Kidney glomerular epithelial cell (primary cell): Measurements from ENCODE around the gene MPRIP.
"Not testable (repeated sequence)": the region's sequence is repeated elsewhere in the genome, so short reads cannot be mapped to it uniquely, and the experiment has no call there.

Source experiments
- DNase-seq: peaks from one replicate; lab custom pipeline; 2025; lab: John Stamatoyannopoulos, UW

Gene MPRIP, protein sequence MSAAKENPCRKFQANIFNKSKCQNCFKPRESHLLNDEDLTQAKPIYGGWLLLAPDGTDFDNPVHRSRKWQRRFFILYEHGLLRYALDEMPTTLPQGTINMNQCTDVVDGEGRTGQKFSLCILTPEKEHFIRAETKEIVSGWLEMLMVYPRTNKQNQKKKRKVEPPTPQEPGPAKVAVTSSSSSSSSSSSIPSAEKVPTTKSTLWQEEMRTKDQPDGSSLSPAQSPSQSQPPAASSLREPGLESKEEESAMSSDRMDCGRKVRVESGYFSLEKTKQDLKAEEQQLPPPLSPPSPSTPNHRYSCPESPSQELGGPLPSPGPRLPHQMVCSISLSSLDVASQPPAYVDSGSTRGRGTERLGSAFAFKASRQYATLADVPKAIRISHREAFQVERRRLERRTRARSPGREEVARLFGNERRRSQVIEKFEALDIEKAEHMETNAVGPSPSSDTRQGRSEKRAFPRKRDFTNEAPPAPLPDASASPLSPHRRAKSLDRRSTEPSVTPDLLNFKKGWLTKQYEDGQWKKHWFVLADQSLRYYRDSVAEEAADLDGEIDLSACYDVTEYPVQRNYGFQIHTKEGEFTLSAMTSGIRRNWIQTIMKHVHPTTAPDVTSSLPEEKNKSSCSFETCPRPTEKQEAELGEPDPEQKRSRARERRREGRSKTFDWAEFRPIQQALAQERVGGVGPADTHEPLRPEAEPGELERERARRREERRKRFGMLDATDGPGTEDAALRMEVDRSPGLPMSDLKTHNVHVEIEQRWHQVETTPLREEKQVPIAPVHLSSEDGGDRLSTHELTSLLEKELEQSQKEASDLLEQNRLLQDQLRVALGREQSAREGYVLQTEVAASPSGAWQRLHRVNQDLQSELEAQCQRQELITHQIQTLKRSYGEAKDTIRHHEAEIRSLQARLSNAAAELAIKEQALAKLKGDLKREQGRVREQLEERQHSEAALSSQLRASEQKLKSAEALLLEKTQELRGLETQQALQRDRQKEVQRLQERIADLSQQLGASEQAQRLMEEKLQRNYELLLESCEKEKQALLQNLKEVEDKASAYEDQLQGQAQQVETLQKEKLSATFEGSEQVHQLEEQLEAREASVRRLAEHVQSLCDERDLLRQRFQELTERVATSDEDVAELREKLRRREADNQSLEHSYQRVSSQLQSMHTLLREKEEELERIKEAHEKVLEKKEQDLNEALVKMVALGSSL (N-terminal part only)

DNA sequence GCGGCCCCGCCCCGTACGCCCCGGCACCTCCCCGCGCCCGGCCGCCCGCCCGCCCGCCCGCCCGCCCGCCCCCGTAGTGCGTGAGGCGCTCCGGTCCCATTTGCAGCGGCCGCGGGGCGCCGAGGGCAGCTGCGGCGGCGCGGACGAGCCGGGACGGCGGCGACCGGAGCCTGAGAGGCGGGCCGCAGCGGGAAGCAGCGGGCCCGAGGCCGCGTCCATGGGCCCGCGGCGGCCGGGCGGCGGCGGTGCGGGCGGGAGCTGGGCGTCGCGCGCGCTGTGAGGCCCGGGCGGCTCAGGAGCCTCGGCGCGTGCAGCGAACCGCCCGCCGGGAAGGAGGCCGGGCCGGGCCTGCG, at the start of gene MPRIP:
Gene MPRIP, plus strand, starts transcription at position 74 of the 353 bp plus-strand sequence. CDS start 392 bp downstream, outside the sequence.
- no peak for DNase-seq

DNA sequence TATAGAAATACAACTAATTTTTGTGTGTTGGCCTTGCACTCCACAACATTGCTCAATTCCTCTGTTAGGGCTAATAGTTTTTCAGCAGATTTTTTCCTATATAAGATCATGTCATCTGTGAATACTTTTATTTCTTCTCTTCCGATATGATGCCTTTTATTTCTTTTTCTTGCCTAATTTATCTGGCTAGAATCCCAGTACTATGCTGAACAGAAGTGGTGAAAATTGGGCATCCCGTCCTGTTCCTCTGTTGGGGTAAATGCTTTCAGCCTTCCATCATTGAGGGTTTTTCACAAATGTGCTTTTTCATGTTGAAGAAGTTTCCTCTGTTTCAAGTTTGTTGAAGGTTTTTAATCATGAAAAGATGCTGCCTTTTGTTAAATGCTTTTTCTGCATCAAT, 47.6 kb upstream of the MPRIP start:
- DNase-seq, result no peak

DNA sequence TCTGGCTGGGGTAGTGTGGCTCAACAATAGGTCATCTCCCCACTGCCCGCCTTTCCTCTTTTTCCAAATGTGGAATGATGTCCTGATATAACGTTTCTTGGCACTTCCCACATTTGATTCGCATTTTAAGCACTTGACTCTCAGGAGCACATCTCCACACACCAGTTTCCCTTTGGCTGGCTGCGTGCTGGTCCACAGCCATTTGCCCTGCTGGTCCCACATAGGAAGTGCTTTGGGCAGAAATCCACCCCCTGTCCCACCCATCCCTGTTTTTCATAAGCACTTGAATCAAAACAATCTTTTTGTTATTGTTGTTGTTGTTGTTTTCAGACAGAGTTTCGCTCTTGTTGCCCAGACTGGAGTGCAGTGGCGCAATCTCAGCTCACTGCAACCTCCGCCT, 46.3 kb upstream of the MPRIP start:
- DNase-seq, result no peak

DNA sequence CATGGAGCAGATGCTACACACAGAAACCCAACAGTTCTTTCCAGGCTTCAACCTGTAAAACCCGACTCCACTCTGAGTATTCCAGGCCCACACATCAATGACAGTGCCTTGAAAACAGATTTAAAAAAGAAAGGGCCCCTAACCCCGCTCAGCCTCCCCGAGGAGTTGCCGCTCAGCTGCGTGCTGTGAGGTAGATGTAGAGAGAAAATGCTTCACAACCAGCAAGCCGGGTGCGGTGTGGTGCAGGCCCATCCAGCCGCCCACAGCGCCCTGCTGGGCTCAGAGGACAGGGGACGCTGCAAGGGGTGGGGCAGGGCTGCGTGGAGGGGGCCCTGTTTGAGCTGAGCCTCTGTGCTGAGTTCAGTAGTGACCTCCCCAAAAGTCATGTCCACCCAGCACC, 45.5 kb upstream of the MPRIP start:
- DNase-seq, result not testable (repeated sequence)

DNA sequence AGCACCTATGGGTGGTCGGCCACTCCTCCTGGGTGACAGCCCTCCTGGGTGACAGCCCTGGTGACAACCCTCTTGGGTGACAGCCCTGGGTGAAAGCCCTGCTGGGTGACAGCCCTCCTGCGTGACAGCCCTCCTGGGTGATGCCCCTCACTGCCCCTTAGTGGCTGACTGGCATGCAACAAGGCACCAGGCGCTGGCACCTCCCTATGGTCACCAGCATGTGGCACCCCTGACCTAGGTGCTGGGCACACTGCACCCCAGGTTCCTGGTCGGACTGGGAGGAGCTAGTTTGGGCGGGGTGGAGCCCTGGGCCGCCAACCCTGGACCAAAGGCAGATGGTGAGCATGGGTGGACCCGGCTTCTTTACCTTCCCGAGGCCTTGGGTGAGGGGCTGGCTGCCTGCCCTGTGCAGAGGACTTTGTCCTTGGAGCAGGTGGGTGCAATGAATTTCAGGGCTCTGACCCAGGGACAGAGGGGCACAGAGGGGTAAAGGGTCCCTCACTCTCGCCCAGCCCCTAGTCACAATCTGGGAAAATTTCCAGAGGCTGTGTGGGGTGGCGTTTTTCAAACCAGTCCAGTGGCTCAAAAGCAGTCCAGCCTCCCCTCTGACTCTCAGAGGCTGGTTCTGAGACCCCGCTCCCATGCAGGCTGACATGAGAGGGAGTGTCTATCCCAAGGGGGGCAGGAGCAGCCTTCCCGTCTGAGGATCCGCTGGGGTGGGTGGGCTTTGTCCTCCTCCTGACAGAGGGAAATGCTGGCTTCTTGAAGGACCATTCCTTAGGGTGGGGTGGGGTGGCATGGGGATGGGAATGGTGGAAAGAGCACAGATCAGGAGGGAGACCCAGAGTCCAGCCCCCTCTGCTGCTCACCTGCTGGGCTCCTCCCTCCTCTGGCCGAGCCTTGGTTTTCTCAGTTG, 44.5 kb upstream of the MPRIP start:
- DNase-seq, result no peak

DNA sequence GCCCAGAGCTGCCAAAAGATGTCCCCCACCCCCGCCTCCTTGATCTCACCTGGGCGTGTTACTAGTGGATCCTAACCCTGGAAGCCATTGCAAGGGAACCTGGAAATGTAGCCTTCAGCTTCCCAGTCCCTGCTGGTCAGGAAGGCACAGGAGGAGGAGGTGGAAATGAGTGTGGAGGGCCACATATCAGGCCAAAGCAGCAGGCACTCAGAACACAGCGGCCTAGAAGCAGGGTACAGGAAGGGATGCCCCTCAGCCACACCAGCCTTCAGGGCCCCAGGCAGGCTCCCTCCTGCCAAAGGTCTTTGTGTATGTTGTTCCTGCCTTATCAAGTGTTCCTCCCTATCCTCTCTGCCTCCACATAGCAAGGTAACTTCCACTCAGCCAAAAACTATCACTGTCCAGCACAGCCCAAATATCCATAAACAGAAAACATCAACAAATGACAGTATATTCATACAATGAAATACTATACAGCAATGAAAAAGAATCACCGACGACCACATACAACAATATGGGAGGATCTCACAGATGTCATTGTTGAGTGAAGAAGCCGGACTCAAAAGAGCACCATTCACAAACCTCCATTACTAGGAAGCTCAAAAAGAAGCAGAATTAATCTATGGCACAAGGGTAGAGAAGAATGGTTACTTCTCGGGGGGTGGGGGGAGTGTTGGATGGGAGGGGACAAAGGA, 42.2 kb upstream of the MPRIP start:
- DNase-seq, result no peak

DNA sequence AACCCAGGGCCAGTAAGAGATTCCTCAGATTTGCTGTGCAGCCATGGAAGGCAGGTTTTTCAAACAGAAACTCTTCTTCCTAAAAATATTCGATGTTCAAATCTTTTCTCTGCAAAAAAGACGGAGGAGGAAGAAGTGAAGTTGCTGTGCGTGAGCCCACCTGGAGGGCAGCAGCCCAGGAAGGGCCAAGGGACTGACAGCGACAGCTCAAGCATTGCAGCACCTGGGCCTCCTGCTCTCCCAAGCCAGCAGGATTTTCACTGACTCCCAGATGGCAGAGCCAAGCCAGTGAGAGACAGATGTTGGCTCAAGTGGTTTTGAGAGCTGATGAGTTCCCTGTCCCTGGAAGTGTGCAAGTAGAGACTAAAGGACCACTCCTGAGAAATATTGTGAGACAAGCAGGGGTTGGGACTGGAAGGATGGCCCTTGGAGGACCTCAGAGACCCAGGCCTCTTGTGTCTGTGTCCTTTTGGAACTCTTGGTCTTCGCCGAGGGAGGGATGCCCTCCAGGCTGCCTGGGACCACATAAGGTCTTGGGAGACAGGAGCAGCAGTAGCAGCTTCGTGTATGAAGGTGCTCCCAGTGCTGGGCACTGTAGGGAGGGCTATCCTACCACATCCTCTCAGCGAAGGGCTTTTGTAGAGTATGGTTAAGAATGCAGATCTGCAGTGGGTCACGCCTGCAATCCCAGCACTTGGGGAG, 41.0 kb upstream of the MPRIP start:
- DNase-seq, result no peak

DNA sequence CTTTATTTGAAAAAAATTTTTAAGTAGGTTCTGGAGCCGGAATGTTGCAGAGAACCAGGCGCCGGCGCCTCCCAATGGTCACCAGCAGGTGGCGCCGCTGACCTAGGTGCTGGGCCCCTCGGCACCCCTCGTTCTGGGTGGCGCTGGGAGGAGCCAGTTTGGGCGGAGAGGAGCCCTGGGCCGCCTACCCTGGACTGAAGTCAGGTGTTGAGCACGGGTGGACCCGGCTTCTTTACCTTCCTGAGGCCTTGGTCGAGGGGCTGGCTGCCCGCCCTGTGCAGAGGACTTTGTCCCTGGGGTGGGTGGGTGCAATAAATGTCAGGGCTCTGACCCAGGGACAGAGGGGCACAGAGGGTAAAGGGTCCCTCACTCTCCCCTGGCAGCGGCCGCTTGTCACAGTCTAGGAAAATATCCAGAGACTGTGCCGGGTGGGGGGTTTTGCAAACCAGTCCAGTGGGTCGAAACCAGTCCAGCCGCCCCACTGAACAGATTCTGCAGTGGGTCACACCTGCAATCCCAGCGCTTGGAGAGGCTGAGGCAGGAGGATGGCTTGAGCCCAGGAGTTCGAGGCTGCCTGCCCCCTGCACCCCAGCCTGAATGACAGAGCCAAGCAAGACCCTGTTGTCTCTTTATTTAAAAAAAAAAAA, 40.3 kb upstream of the MPRIP start:
- peak; percentile 27 for DNase-seq

DNA sequence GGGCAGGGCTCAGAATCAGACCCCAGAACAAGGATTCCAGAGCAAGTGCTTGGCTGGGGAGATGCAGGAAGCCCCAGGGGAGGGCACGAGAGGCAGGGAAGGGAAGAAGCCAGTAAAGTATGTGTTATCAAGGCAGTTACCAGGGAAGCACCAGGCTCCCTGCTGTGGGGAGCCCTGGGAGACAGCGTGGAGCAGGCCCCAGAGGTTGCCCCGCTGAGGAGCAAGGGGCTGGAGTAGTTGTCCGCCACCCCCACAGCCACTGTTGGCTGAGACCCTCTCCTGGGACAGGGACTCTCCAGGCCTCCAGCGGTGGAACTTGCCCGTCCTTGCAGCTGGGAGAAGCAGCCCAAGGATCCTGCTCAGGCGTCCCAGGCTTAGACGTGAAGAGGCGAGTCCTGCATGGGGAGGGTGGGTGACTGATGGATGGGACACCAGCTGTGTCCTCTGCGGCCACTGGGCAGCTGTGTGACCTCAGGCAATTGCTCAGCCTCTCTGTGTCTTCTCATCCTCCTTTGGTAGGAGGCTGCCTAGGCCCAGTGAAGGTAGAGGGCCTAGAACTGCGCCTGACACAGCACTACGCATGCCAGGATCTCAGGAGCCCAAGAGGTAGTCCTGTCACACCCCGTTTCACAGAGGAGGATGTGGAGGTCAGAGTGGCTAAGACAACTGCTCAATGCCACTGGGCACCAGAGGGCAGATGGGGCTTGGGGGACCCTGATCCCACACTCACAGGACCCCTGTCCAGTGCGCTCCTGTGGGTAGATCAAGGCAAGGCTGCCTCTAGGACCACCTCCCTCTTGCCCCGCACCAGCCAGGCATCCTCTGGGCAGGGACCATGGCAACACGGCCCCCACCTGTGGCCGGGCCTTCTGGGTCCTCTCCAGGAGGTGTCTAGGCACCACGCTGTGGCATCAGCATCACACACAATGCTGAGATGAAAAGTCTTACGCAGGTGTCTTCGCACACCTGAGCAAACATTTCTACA, 39.2 kb upstream of the MPRIP start:
- not testable (repeated sequence) for DNase-seq

DNA sequence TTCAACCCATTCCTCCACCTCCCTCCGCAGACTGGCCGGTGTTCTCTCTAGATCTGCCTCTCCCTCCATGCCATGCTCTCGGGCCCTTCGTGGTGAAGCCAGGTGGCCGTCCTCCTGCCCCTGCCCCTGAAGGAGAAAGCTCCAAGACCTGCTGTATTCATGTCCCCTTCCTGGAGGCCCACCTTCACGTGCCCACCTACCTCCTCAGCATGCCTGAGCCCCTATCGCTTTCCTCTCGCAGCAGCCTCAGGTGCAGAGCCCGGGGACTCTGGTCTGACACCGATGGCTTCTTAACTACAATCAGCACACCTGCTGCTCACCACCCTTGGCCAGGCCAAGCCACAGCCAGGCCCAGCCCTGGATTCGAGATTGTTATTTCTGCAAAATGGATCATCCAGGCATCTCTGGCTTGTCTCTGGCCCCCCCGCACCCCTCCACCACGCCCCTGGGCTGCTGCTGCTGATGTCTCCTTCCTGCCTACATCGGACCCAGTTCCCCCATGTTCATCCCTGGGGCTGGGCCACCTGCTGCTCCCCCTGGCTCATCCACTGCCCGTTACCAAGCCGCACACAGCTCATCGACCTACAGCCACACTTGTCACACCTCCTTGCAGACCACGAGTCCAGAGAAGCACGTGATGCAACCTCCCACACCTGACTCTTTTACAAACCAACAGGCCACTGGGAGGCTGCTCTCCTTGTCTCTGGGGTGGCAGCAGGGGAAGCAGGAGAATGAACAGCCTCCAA, 37.8 kb upstream of the MPRIP start:
- DNase-seq, result no peak

DNA sequence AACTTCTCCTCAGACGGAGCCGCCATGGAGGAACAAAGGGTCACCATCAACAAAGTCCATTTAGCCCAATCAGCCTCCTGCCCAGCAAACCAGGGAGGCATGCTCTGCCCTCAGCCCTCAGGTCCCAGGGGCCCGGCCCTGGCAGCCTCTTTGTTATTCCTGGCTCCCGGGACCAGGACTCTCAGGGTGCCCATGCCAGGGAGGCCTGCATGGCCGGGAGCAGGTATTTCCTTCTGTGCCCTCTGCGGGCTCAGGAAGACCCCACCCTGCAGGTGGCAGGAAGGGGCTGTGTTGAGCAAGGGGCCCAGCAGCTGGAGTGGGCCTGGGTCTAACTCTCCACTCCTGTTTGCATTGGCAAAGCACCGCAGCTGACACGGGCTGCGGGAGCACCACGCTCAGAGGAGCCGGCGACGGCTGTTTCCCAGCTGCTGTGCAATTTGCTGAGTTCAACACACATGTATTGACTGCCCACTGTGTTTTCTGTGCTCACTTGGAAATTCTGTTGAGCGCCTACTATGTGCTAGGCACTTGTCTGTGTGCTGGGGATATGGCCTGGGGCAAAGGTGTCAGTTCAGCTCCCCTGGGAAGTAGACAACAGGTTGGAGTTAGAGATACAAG, 37.2 kb upstream of the MPRIP start:
- DNase-seq, result not testable (repeated sequence)

DNA sequence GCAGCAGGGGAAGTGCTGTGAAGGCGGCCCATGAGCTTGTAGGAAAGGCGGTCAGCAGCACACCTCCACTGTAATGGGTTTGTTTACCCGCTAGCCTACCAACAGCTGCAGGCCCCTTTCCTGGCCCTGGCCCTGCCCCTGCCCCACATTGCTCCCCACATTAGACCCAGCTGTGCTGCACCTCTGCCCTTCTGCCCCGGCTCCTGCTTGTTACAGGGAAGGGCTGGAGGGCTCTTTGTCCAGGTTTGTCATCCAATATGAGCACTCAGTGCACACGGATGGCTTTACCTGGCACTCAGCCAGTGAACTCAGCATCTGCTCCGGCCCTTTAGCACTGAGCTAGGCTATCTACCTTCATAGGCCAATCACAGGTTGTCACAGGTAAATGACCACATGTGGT, 34.4 kb upstream of the MPRIP start:
- not testable (repeated sequence) for DNase-seq

DNA sequence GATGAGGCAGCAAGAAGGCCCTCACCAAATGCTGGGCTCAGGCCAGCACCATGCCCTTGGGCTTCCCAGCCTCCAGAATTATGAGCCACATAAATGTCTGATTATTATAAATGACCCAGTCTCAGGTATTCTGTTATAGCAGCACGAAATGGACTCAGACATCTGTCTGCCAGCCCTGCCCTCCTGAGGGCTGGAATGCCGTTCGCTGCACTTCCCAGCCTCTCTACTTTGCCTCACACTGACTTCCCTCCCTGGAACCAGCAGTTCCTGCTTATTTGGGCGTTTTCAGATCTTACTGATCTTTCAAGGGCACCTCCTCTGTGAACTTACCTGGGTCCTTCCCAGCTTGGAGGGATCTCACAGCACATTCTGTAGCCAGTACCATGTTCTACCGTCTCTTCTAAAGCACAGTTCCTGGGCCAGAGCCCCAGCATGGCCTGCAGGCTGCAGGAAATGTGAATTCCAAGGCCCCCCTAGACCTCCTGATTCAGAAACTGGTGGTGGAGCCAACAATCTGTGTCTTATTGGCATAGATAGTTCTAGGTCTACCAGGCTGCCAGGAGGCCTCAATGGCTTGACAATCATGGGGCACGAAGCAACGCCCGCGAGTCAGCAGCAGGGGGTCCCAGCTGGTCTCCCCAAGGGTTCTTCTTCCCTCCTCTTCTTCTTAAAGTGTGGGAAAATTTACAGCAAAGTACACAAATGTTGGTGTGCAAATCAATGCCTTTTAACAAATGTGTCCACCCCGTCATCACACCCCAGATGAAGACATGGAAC, 33.4 kb upstream of the MPRIP start:
- DNase-seq, result not testable (repeated sequence)

DNA sequence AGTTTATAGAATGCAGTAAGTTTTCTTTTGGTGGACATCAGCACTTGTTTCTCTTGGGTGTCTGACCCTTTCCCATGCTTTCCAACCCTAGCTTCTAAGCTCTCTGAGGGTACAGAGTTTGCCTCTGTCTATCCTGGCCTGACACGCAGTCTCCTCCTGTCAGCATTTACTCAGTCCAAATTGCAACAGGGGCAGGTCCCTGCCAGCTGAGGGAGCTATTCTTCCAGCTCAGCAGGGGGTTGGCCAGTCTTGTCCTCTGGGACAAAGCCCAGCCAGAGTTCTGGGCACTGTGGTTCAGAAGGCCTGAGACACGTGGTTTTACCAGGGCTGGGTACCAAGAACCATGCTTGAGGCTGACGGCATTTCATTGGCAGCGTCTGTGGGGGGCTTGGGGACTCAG, 32.3 kb upstream of the MPRIP start:
- DNase-seq, result not testable (repeated sequence)

DNA sequence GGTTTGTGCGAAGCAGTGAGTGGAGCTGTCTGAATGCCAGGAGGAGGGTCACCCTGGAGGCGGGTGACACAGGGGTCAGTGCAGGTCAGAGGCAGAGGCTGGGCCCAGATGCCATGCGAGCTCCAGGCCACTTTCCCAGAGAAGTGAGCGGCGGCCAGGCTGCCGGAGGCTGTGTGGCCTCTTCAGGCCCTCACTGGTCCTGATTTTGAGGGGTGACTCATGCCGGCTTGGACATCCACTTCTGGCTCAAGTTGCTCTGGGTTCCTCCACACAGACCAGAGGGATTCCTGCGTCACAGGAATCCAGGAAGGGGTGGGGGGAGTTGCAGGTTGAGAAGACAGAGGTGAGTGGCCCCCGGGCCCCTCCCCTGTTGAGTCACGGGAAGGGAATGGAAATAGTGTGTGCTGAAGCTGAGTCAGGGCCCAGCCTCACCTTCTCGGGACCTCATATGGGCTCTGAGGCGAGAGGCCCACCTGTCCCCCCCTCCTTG, 31.7 kb upstream of the MPRIP start:
- DNase-seq, result not testable (repeated sequence)
